ENCODE results near the gene THUMPD2.
"Not testable (repeated sequence)": the region's sequence is repeated elsewhere in the genome, so short reads cannot be mapped to it uniquely, and the experiment has no call there.

THUMPD2 gene

GRCh38 chr2:39800752-39801151 is 21.7 kb upstream of the THUMPD2 start:
- Histone ChIP-seq H3K9me3 (ENCODE audit: control insufficient read depth, insufficient read depth, low read length) (no peaks in the 10 kb centered on the region; the same call in 1 of the 2 replicates), H4K20me1 (ENCODE audit: control insufficient read depth, insufficient read depth, low read depth, low read length) (no peaks in the 10 kb centered on the region), H3K27ac (ENCODE audit: low read depth, low read length) (no peak overlapping the region), H3K4me3 (ENCODE audit: low read length) (no peak overlapping the region), H3K27me3 (ENCODE audit: control insufficient read depth, low read length) (no peaks in the 10 kb centered on the region), H3K4me2 (ENCODE audit: low read length) (no peak overlapping the region), H3K9me2 (replicated peaks; ENCODE audit: control insufficient read depth, low read length) (no peaks in the 10 kb centered on the region), H3F3A (ENCODE audit: control insufficient read depth, insufficient read depth) (no peaks in the 10 kb centered on the region), H3K4me1 (ENCODE audit: control insufficient read depth, low read length) (no peaks in the 10 kb centered on the region), H3K36me3 (ENCODE audit: control insufficient read depth, low read length) (no peaks in the 10 kb centered on the region), H3K79me2 (ENCODE audit: control insufficient read depth, low read length) (no peaks in the 10 kb centered on the region)
- TF ChIP-seq CTCF (IDR thresholded peaks at IDR 0.05; ENCODE audit: low read depth, low read length, poor library complexity, severe bottlenecking) (no peak), EZH2phosphoT487 (IDR thresholded peaks at IDR 0.05; ENCODE audit: borderline replicate concordance, low read length) (no peak)

- H3K9me3 ChIP-seq (ENCODE audit: control insufficient read depth, insufficient read depth, low read length): 0 out of 2 replicates have a peak, but pooled peaks cover 2% of the 10 kb centered on the region
- no peaks in the 10 kb centered on the region for H3F3A ChIP-seq (ENCODE audit: control insufficient read depth, insufficient read depth)
- TF ChIP-seq EZH2phosphoT487 (IDR thresholded peaks at IDR 0.05; ENCODE audit: borderline replicate concordance, low read length) (no peak), CTCF (IDR thresholded peaks at IDR 0.05; ENCODE audit: low read depth, low read length, poor library complexity, severe bottlenecking) (no peak)
- no peaks in the 10 kb centered on the region for H4K20me1 ChIP-seq (ENCODE audit: control insufficient read depth, insufficient read depth, low read depth, low read length)
- no peak overlapping the region for H3K4me3 ChIP-seq (ENCODE audit: low read length)
- no peaks in the 10 kb centered on the region for H3K4me1 ChIP-seq (ENCODE audit: control insufficient read depth, low read length)
- H3K27me3 ChIP-seq (ENCODE audit: control insufficient read depth, low read length): no peaks in the 10 kb centered on the region
- no peaks in the 10 kb centered on the region for H3K36me3 ChIP-seq (ENCODE audit: control insufficient read depth, low read length)
- no peaks in the 10 kb centered on the region for H3K9me2 ChIP-seq (replicated peaks; ENCODE audit: control insufficient read depth, low read length)
- no peaks in the 10 kb centered on the region for H3K79me2 ChIP-seq (ENCODE audit: control insufficient read depth, low read length)
- H3K27ac ChIP-seq (ENCODE audit: low read depth, low read length): no peak overlapping the region
- H3K4me2 ChIP-seq (ENCODE audit: low read length): no peak overlapping the region
These were observed 17.1 kb upstream of the THUMPD2 start for GRCh38 chr2:39796134-39796533.

GRCh38 chr2:39790216-39790818 is 11.3 kb upstream of the THUMPD2 start:
- not testable (repeated sequence) for H3K4me1 ChIP-seq (ENCODE audit: control insufficient read depth, low read length); H3F3A ChIP-seq (ENCODE audit: control insufficient read depth, insufficient read depth); H4K20me1 ChIP-seq (ENCODE audit: control insufficient read depth, insufficient read depth, low read depth, low read length); H3K79me2 ChIP-seq (ENCODE audit: control insufficient read depth, low read length); H3K27me3 ChIP-seq (ENCODE audit: control insufficient read depth, low read length); H3K4me3 ChIP-seq (ENCODE audit: low read length); H3K4me2 ChIP-seq (ENCODE audit: low read length); H3K27ac ChIP-seq (ENCODE audit: low read depth, low read length); H3K9me2 ChIP-seq (replicated peaks; ENCODE audit: control insufficient read depth, low read length); H3K9me3 ChIP-seq (ENCODE audit: control insufficient read depth, insufficient read depth, low read length); H3K36me3 ChIP-seq (ENCODE audit: control insufficient read depth, low read length)

GRCh38 chr2:39787950-39788349 is 8.9 kb upstream of the THUMPD2 start:
- H4K20me1 ChIP-seq (ENCODE audit: control insufficient read depth, insufficient read depth, low read depth, low read length): no peaks in the 10 kb centered on the region
- 0 out of 2 replicates have a peak, but pooled peaks cover 4% of the 10 kb centered on the region for H3K9me3 ChIP-seq (ENCODE audit: control insufficient read depth, insufficient read depth, low read length)
- H3K36me3 ChIP-seq (ENCODE audit: control insufficient read depth, low read length): no peaks in the 10 kb centered on the region
- no peaks in the 10 kb centered on the region for H3K9me2 ChIP-seq (replicated peaks; ENCODE audit: control insufficient read depth, low read length)
- H3K4me2 ChIP-seq (ENCODE audit: low read length): no peak overlapping the region
- H3K4me3 ChIP-seq (ENCODE audit: low read length): no peak overlapping the region
- no peak for TF ChIP-seq EZH2phosphoT487 (IDR thresholded peaks at IDR 0.05; ENCODE audit: borderline replicate concordance, low read length)
- TF ChIP-seq CTCF (IDR thresholded peaks at IDR 0.05; ENCODE audit: low read depth, low read length, poor library complexity, severe bottlenecking): no peak
- no peaks in the 10 kb centered on the region for H3K79me2 ChIP-seq (ENCODE audit: control insufficient read depth, low read length)
- H3F3A ChIP-seq (ENCODE audit: control insufficient read depth, insufficient read depth): no peaks in the 10 kb centered on the region
- H3K4me1 ChIP-seq (ENCODE audit: control insufficient read depth, low read length): no peaks in the 10 kb centered on the region
- no peaks in the 10 kb centered on the region for H3K27me3 ChIP-seq (ENCODE audit: control insufficient read depth, low read length)
- H3K27ac ChIP-seq (ENCODE audit: low read depth, low read length): no peak overlapping the region
